Stimulated activated CD4-positive, alpha-beta T cell treated with anti-CD3 and anti-CD28 coated beads, Interleukin-4, amount 100 ng/mL, for 1 hour (primary cell): ENCODE data around the gene CAMK2A.

Experiments
- DNase-seq: peaks from one replicate; pipeline ENCODE4 v3.0.0-alpha.2; 2020

CAMK2A gene

DNA sequence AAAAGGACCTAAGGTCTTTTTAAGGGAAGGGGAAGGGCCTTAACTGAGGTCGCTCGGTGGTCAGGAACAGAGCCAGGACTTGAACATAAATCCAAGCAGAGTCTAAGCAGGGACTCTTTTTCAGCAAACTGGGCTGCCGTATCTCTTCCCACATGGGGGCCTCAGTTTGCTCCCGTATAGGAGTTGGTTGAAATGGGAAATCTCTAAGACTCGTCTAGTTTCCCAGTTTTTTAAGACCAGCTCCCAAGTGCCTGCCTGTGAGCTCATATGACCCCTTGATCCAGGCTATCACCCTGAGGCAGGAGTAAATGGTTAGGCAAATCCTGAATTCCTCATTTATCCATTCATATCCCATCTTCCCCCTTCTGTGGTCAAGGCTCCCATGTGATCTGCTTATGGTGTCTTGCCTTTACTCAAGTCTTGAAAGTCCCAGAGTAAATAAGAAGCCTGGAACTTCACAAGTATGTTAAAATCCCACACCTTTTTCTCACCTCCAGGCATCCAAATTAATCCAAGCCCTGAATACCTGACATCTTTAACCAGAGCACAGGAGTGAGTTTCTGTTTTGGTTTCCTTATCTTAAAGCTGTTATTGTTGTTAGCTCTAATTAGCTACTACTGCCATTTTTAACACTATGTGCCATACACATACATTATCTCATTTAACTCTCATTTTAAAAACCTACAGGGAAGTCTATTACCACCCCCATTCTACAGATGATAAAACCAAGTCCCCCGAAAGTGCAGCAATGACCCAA is 10.2 kb upstream of the CAMK2A start:
- no peak for DNase-seq

DNA sequence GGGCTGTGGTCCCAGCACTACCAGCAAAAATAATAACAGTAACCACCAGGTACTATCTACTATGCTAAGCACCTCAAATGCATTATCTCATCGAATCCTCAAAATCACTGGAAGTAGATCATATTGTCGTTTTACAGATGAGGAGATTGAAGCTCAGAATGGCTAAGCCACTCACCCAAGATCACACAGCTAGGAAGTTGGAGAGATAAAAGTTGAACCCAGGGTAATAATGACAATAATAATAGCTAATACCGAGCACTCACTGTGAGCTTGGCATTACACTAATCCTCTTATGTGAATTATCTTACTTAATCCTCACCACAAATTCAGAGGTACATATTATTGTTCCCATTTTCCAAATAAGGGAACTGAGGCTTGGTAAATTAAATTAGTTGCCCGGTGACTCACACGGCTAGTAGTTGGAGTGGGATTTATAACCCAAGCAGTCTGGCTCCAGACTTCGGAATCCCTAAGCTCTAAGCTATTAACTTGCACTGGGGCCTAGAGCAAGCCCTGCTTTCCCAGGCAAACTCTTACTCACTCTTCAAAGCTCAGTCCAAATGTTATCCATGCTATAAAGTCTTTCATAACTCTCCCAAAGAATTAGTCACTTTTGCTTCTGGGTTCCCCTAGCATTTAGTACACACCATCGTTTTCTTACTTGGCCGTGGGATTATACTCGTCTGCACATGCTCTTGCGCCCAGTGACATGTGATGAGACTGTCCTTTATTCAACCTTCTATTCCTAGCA is 9.3 kb upstream of the CAMK2A start:
- DNase-seq = no peak

DNA sequence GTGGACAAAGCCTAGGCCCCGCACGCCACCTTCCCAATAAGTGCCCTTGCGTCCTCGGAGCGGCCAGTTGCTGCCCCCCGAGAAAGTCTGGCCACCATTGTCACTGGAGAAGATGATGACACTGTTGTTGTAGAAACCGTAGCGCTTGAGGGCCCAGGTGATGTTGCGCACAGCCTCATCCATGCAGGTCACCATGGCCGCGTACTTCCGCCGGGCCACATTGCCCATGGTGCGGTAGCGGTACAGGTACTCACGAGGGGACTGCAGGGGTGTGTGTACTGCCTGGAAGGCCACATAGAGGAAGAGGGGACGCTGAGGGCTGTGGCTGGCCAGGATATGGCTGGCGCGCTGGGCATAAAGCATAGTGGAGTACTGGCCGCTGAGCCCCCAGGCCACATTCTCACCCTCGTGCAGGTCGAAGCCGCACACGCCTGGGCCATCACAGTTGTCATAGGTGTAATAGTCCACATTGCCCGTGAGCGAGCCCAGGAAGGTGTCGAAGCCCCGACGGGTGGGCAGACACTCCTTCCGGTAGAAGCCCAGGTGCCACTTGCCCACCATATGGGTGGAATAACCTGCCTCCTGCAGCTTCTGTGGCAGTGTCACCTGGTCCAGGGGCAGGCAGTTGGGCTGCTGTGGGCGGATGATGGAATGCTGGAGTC is 8.5 kb upstream of the CAMK2A start:
- DNase-seq = no peak

DNA sequence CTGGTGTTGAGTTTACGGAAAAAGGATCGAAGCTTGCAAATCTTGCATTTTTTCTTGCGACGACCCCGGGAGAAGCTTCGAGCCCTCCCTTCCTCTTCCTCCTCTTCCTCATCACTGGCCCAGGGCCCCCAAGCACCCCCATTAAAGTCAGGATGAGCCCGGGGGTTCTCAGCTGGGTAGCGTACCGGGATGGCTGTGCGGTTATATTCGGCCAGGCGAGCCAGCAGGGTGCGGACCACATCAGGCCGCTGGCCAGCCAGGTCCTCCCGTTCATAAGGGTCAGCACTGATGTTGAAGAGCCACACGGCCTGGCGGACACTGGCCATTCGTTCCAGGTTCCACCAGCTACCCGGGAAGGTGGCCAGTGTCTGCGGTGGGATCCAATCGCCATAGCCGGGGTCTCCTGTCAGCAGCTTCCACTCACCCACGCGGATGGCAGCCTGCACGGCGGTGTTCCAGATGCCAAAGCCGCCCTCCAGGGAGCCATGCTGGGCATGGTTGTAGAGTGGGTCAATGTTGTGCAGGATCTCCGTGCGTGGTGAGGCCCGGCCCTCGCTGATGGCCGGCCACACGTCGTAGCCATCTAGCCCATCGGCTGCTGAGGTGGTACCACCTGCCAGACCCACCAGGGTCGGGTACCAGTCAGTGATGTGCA is 7.8 kb upstream of the CAMK2A start:
- DNase-seq = no peak

DNA sequence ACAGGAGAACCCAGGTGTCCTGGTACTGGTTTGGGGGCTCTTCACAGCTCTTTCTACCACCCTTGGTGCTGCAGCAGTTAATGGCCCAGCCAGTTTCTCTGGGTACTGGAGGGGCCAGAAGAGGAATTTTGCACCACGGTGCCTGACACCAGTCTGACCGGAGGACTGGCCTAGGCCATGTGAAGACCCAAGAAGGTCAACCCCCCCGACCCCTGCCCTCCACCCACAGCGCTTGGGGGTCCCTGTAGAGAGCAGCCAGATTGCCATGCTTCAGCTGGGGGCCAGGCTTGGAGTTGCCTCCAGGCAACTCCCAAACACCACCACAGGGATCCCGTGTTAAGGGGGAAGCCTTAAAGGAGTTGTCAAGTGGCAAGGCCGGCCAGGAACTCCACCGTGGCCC is 6.9 kb upstream of the CAMK2A start:
- no peak for DNase-seq

DNA sequence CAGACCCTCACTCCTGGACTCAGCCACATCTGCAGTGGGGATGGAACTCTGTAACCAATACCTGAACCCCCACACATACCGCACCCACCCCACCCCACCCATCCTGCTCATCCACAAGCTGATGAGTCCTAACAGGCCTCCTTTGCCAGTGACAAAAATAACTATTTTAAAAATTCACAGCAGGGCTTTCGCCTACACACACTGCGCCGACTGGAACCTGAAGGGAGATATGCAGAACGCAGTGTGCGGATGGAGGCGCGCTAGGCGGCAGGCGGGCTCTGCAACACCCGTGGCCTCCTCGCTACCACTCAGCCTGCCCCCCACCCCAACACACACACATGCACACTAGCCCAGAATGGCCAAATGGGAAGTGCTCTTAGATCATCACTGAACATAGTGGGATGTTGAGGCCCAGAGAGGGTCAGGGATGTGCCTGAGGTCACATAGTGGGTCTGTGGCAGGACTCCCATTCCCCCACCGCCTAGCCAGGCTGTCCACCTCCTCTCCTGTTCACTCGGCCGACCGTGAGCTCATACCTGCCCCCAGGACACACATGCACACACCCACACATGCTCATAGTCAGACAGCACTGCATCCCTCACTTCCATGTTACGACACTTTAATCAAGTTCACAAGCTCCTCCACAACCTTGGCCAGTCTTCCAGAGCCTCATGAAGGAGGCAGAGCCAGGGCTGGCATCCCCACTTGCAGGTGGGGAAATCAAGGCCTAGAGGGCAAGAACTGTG is 6.3 kb upstream of the CAMK2A start:
- DNase-seq = no peak

DNA sequence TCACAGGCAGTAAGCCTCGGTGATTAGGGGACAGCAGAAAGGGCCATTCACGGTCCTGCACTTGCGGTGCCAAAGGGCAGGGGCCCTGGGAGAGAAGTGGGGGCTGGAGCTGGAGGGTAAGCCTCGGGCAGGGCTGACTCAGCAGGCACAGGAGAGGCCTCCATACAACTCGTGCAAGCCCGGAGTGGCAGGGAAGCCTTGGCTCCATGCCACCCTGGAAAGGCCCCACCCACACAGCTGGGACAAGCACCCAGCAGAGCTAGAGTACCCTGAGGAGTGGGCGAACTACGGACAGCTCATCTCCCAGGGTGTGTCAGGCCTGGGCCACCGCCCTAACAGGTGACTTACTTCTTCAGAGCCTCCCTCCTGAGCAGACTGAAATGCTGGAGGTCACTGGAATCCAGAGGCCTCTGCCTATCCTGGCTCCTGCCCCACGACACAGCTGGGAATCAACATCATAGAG is 5.6 kb upstream of the CAMK2A start:
- no peak for DNase-seq

DNA sequence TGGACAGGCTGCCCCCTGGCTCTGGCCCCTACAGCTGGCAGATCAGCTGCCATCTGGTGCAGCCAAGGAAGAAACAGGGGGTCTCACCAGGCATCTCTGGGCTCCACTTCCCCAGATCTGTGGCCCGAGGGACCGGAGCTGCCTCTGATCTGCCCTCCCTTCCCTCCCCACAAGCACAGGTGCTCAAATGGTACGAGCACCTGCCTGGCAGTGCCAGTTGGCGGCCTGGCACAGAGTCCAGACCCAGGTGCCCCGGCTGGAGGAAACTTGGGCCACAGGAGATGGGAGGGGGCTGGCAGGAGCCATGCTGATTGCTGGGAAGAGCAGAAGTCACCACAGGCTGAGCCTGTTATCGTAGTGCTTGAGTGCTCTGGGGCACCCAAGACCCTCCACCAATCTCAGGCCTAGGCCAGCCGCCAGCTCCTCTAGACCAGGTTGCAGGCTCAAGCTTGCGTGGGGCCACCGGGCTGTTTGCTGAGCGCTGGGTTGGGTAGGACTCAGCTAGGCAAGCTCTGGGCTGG is 5.0 kb upstream of the CAMK2A start:
- DNase-seq = no peak

DNA sequence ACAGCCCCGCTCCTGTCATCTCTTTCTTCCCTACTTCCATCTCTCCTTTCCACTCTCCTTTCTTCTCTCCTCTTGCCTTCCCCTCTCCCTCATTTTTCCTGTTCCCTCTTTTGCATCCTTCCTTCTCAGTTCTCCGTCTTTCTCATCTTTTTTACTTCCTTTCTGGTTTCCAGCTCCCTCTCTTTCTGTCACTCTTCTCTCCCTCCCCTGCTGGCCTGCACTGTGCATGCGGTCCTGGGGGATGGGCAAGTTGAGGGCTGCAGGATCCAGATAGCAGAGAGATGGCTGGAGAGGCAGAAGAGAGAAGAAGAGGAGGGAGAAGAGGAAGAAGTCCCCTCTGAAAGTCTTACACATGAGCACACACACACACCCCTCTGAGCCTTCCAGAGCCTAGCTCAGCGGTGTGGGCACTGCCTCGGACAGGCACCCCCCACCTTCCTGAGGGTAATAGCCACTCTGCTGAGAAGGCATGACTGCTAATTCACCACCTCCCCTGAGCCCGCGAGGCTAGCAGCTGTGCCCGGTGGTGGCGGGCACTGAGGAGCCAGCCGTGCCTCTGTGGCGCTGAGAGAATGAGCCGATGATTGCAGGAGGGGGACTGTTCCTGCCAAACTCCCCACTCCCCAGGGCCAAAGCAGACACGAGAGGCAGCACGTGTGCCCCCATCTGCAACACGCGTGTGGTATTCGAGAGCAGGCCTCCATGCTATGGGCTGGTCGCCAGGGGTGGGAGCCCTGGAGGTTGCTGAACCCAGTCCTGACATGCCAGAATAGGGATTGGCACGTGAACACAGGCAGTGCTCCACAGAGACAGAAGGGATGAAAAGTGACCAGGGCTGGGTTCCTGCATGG is 3.7 kb upstream of the CAMK2A start:
- DNase-seq = no peak

DNA sequence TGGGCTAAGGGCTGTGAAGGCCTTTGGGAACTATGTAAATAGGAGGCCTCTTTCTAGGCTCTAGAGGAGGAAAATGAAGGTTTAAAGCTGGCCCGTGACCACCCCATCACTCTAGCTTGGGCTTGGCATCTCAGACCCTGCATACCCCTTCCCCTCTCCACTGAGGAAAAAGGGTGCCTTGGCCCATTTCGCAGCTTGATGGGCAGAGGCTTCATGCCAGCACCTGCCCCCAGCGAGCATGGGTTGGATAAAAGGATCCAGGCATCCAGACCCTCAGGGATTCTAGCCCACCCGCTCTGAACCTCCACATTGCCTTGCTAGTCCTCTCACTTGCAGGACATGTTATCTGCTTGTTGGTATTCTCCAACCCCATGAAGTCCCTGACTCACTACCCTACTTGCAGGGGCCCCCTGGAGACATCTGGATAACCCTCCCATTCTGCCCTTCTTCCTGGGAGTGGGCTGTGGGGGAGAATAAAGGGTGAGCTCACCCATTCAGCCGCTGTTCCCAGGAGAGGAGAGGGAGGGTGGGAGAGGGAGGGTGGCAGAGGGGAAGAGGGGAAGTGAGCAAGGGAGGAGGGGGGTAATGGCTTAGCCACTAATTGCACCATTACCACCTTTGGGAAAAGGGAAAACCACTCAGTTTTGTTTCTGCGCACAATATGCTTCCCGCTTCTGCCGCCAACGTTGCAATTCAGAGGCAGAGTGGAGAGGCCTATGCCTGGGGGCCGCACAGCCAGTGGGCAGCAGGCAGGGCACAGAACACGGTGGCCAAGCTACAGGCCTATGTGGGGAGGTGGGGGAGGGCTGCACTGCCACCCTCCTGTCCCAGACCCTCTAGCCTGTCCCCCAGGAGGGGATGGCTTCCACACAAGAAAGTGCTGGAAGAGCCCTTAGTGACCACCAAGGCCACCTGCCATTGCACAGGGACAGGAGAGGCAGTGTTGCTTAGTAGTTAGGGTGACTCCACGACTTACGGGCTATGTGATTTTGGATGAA is 2.1 kb upstream of the CAMK2A start:
- no peak for DNase-seq

DNA sequence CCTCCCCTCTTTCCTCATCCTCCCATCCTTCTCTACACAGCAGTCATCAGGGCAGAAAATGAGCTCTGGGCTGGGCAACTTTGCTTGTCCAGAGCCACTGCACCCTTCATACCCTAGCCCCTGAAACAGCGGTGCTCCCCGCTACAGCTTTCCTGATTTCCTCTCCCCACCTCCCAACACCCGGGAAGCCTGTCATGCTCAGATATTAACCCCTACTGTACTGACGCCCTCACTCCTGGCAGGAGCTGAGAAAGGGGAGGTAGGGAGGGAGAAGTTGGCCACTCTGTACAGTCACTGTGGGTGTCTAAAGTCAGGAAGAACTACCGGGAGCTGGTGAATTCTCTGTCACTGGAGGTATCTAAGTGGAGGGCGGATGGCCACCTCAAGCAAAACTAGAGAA is 782 bp downstream of the CAMK2A start:
- DNase-seq = no peak

DNA sequence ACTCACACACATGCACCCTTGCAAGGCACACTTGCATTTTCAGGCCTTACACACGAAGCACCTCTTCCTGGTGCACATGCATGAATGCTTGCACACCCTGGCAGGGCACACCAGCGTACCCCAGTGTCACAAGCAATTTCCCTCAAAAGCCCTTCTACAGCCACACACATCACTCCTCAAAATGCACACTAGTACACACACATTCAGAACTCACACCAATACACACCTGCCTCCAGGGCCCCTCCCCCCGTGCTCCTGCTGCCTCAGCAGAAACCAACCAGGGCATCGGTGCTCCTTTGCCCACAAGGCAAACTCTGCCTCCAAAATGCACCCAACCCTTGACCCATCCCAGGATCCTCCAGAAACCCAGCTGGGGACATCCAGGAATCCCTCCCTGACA is 1.2 kb downstream of the CAMK2A start:
- no peak for DNase-seq

DNA sequence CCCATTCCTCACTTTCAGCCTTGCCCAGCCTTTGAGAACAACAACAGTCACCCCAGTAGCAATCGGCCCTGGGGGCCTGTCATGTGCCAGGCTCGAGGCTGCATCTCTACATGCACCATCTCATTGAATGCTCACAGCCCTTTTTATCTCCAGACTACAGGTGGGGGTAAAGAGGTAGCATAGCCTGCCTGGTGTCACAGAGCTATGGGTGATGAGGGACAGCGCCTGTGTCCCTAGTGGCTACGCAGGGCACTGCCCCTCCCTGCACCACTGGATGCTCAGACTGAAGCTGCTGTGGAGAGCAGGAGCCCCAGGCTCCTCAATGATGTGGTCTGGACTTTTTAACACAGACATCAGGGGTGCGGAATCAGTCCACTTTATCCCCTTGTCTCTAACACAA is 2.8 kb downstream of the CAMK2A start:
- no peak for DNase-seq

DNA sequence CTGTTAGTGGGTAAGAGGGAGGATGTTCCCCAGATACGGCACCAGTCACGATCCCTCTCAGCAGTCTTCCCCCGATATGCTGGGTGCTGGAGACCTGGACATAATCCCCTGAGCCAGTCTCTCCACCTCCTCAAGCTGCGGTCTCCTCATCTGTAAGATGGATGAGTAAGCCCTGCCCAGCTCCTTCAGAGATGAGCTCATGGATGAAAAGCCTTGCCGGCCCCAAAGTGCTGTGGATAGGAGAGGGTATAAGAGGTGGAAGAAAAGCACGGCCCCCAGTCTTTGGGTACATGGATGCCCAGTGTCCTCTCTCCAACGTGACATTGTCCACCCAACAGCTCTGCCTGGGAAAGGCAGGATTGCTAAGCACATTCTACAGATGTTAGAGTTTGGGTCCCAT is 4.5 kb downstream of the CAMK2A start:
- no peak for DNase-seq

DNA sequence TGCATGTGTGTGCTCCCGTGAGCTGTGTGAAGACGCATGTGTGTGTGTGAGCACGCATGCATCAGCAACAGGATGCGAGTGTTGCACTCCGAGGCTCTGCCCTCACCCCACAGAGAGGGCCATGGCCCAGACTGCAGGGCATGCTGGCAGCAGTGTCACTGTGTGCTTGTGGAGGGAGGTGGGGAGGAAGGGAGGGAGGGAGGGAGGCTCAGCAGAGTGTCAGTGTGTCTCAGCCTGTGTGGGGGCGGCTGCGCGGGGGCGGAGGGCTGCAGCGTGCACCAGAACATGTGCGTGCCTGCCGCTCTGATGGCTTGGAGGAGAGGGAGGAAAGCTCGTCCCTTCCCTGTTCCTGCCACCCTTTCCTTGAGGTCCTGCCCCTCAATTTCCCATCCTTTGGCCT is 5.3 kb downstream of the CAMK2A start:
- no peak for DNase-seq

DNA sequence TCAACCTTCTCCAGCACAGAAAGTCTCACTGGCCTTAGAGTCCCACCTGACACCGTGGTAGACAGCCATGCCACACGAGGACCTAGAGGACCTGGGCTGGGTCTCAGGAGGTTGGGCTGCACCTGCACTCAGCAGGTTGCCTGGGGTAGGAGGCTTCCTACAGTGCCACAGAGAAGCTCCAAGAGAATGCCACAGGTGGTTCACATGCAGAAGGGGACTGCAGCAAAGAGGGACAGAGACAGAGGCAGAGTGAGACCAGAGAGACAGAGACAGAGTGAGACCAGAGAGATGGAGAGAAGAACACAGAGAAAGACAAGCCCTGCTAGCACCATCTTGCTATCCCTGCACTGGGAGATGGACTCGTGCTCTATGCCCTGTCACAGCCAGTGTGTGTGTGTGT is 5.7 kb downstream of the CAMK2A start:
- no peak for DNase-seq

DNA sequence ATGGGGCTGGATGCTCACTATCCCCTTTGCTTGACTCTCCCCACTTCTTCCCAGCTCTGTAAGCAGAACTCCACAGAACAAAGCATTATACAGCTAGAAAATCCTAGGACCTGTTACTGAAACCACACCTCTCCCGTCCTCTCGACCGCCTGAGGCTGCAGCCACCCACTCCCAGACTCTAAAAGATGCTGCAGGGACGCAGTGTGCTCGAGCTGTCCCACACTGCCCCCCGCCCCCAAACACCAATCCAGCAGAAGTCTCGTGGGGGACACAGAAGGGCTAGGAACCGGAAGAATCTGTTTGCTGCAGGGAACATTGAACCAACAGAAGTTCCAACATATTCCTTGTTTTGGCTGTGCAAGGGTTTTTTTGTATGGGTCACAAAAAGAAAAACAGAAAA is 7.6 kb downstream of the CAMK2A start:
- DNase-seq = no peak

DNA sequence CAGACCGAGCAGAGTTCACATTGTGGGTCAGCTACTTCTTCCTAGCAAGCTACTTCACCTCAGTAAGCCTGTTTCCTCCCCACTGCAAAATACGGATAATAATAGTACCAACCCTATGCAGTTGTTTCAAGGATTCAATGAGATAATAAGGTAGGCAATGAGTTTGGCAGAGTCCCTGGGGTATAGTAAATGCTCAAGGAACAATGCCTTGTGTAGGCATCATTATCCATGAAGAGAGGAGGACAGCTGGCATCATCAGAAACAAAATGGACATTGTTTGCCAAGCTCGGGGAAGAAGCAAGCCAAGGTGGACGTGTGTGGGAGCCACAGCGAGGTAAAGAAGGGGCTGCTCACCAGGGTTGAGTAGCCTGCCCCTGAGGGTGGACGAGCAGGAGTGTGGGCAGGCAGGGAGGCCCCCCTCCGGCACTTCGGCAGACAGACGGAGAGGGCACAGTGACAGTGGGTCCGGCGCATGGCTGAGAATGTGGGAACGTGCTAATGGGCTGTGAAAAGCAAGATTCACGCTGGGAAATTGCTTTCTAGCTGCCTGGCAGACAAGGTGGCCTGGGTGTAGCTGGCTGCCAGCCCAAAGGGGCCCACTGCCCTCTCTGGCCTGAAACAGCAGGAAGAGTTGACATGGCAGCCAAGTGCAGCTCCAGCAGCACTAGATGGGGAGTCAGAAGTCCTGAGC is 10.1 kb downstream of the CAMK2A start:
- DNase-seq = no peak

DNA sequence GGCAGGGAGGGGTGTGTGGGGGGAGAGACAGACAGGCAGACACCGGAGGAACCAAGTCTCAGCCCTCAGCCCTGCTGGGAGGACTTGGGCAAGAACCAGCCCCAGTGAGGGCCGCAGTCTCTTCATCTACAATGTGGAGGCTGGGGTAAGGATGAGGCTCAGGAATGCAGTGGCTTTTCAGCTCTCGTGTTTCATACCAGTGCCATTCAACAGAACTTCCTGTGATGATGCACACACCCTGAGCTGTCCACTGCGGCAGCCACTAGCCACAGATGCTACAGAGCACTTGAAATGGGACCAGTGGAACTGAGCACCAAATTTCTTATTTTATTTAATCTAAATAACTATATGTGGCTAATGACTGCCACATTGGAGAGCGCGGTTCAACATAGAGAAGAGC is 10.7 kb downstream of the CAMK2A start:
- no peak for DNase-seq
